Right lobe of liver (tissue), 4 donors: ENCODE data around the gene CR1L.

Experiments
- CTCF ChIP-seq, 4 donors: fragments of 200-600 bp in 3 of 4; fragments of 450-650 bp in 1 of 4; IDR thresholded peaks; one replicate each; pipeline versions ENCODE4 v1.5.1 to v1.8.0; 2016 to 2022; ENCODE audit warnings: antibody characterized with exemption in 4 of 4, mild to moderate bottlenecking in 2 of 4
- POLR2A ChIP-seq: fragments of 450-650 bp; IDR thresholded peaks from one replicate; pipeline ENCODE4 v1.6.1; 2017; ENCODE audit warnings: antibody characterized with exemption, mild to moderate bottlenecking
- donor health status: DM: no; HTN: no; CAD: no.
- donor health status: DM: no; HTN: no; CAD: no.
- donor health status: DM: no; HTN: yes; CAD: no.

DNA sequence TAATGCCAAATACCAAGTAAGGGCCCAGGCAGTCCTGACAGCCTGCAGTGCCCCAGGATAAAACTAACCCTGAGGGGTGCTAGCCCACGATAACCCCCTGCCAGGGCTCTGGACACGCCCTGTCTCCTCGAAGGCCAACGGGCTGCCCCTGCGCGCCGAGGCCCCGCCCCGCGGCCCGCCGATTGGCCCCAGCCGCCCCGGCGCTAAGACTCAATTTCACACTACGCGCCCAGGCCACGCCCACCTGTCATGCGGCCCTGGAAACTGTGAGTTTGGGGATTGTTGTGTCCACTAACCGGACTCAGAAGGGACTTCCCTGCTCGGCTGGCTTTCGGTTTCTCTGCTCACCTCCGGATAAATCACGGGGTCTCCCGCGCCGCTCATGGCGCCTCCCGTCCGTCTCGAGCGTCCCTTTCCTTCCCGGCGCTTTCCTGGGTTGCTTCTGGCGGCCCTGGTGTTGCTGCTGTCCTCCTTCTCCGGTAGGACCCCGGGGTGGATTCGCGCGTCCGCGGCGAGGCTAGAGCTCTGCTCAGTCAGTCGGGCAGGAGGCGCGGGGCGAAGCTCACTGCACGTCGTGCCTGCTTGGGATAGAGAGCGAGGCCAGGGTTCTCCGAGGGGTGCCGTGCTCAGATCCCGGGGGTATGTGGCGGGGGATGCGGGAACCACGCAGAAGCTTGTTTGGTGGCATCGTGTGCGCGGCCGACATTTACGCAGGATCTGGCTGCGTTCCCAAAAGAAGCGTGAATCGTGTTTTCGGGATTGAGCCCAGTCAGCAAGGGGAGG, at the start of gene CR1L:
- TF ChIP-seq CTCF (IDR thresholded peaks at IDR 0.05) (no peak), POLR2A (no peak)
